ENCODE measurements around the gene RAB44.

Gene RAB44

GRCh38 chr6:36759148-36759759, 61.6 kb downstream of the RAB44 start:
- no peaks in the 10 kb centered on the region for H4K20me1 ChIP-seq (ENCODE audit: control insufficient read depth, insufficient read depth, low read depth, low read length)
- TF ChIP-seq EZH2phosphoT487 (IDR thresholded peaks at IDR 0.05; ENCODE audit: borderline replicate concordance, low read length) (no peak), CTCF (IDR thresholded peaks at IDR 0.05; ENCODE audit: low read depth, low read length, poor library complexity, severe bottlenecking) (peak; percentile 99)
- H3K79me2 ChIP-seq (ENCODE audit: control insufficient read depth, low read length) = no peaks in the 10 kb centered on the region
- H3K36me3 ChIP-seq (ENCODE audit: control insufficient read depth, low read length) = no peaks in the 10 kb centered on the region
- no peaks in the 10 kb centered on the region for H3K9me2 ChIP-seq (replicated peaks; ENCODE audit: control insufficient read depth, low read length)
- 0 out of 2 replicates have a peak overlapping the region, but pooled peaks have one; percentile 25 for H3K4me2 ChIP-seq (ENCODE audit: low read length)
- H3K27me3 ChIP-seq (ENCODE audit: control insufficient read depth, low read length) = peaks cover 3% of the 10 kb centered on the region
- no peaks in the 10 kb centered on the region for H3F3A ChIP-seq (ENCODE audit: control insufficient read depth, insufficient read depth)
- H3K9me3 ChIP-seq (ENCODE audit: control insufficient read depth, insufficient read depth, low read length) = no peaks in the 10 kb centered on the region
- peaks cover 39% of the 10 kb centered on the region for H3K4me1 ChIP-seq (ENCODE audit: control insufficient read depth, low read length)
- no peak overlapping the region for H3K27ac ChIP-seq (ENCODE audit: low read depth, low read length)
- no peak overlapping the region for H3K4me3 ChIP-seq (ENCODE audit: low read length)

- H3K79me2 ChIP-seq (ENCODE audit: control insufficient read depth, low read length) = no peaks in the 10 kb centered on the region
- no peaks in the 10 kb centered on the region for H4K20me1 ChIP-seq (ENCODE audit: control insufficient read depth, insufficient read depth, low read depth, low read length)
- H3K9me3 ChIP-seq (ENCODE audit: control insufficient read depth, insufficient read depth, low read length) = no peaks in the 10 kb centered on the region
- no peak overlapping the region for H3K4me3 ChIP-seq (ENCODE audit: low read length)
- no peaks in the 10 kb centered on the region for H3K36me3 ChIP-seq (ENCODE audit: control insufficient read depth, low read length)
- TF ChIP-seq EZH2phosphoT487 (IDR thresholded peaks at IDR 0.05; ENCODE audit: borderline replicate concordance, low read length) (no peak), CTCF (IDR thresholded peaks at IDR 0.05; ENCODE audit: low read depth, low read length, poor library complexity, severe bottlenecking) (no peak)
- H3K27ac ChIP-seq (ENCODE audit: low read depth, low read length) = no peak overlapping the region
- H3K4me2 ChIP-seq (ENCODE audit: low read length) = no peak overlapping the region
- peaks cover 42% of the 10 kb centered on the region for H3K4me1 ChIP-seq (ENCODE audit: control insufficient read depth, low read length)
- H3K27me3 ChIP-seq (ENCODE audit: control insufficient read depth, low read length) = peaks cover 3% of the 10 kb centered on the region
- no peaks in the 10 kb centered on the region for H3K9me2 ChIP-seq (replicated peaks; ENCODE audit: control insufficient read depth, low read length)
- H3F3A ChIP-seq (ENCODE audit: control insufficient read depth, insufficient read depth) = no peaks in the 10 kb centered on the region
These were observed 63.2 kb downstream of the RAB44 start for GRCh38 chr6:36760685-36761435.

GRCh38 chr6:36762123-36762522, 64.5 kb downstream of the RAB44 start:
- no peaks in the 10 kb centered on the region for H4K20me1 ChIP-seq (ENCODE audit: control insufficient read depth, insufficient read depth, low read depth, low read length)
- H3F3A ChIP-seq (ENCODE audit: control insufficient read depth, insufficient read depth) = no peaks in the 10 kb centered on the region
- no peaks in the 10 kb centered on the region for H3K36me3 ChIP-seq (ENCODE audit: control insufficient read depth, low read length)
- no peaks in the 10 kb centered on the region for H3K9me3 ChIP-seq (ENCODE audit: control insufficient read depth, insufficient read depth, low read length)
- H3K4me2 ChIP-seq (ENCODE audit: low read length) = no peak overlapping the region
- no peaks in the 10 kb centered on the region; the same call in 1 of the 2 replicates for H3K27me3 ChIP-seq (ENCODE audit: control insufficient read depth, low read length)
- no peak overlapping the region for H3K27ac ChIP-seq (ENCODE audit: low read depth, low read length)
- H3K9me2 ChIP-seq (replicated peaks; ENCODE audit: control insufficient read depth, low read length) = no peaks in the 10 kb centered on the region
- TF ChIP-seq EZH2phosphoT487 (IDR thresholded peaks at IDR 0.05; ENCODE audit: borderline replicate concordance, low read length) (no peak), CTCF (IDR thresholded peaks at IDR 0.05; ENCODE audit: low read depth, low read length, poor library complexity, severe bottlenecking) (no peak)
- H3K4me3 ChIP-seq (ENCODE audit: low read length) = no peak overlapping the region
- H3K79me2 ChIP-seq (ENCODE audit: control insufficient read depth, low read length) = no peaks in the 10 kb centered on the region
- H3K4me1 ChIP-seq (ENCODE audit: control insufficient read depth, low read length) = peaks cover 39% of the 10 kb centered on the region
